Prostate gland (tissue), 2 donors: ENCODE data around the gene SLC46A1. TPM values are rescaled to one million over a fixed set of nuclear protein-coding genes. Genes with fewer than 3 reads are reported as not detected.

Experiments
- DNase-seq: peaks from one replicate; pipeline ENCODE4 v3.0.0-alpha.2; 2019; ENCODE audit warnings: low spot score
- H3K27ac ChIP-seq, 2 donors: fragments of 200-600 bp; sonication (generic); 2 replicates each; pipeline ENCODE4 v1.5.1; 2017 to 2019
- H3K27me3 ChIP-seq: fragments of 200-600 bp; sonication (generic); replicated peaks from 2 replicates; pipeline ENCODE4 v1.5.1; 2019; ENCODE audit not compliant: insufficient read depth
- H3K36me3 ChIP-seq, 2 donors: fragments of 200-600 bp; sonication (generic); 1 replicate in 1 of 2; 2 replicates in 1 of 2; pipeline versions ENCODE4 v1.5.1 to v1.8.1; 2017 to 2019
- H3K4me1 ChIP-seq: fragments of 200-600 bp; sonication (generic); replicated peaks from 2 replicates; pipeline ENCODE4 v1.5.1; 2019
- H3K4me3 ChIP-seq, 2 donors: fragments of 200-600 bp; sonication (generic); 2 replicates each; pipeline ENCODE4 v1.5.1; 2017 to 2019
- H3K9me3 ChIP-seq: fragments of 200-600 bp; sonication (generic); 2 replicates; pipeline ENCODE4 v1.5.1; 2017
- CTCF ChIP-seq, 4 experiments: fragments of 200-600 bp in 2 of 4; fragments of 450-650 bp in 2 of 4; sonication (generic) in 2 of 4; IDR thresholded peaks; 1 replicate in 3 of 4; 2 replicates in 1 of 4; pipeline ENCODE4 v1.5.1; 2016 to 2019; ENCODE audit warnings: antibody characterized with exemption in 4 of 4, mild to moderate bottlenecking in 2 of 4, moderate library complexity in 2 of 4
- POLR2A ChIP-seq: fragments of 450-650 bp; IDR thresholded peaks from one replicate; pipeline ENCODE4 v1.6.1; 2016; ENCODE audit warnings: antibody characterized with exemption, mild to moderate bottlenecking
- POLR2AphosphoS5 ChIP-seq: sonication (generic); formaldehyde crosslinking; IDR thresholded peaks from one replicate; pipeline ENCODE4 v1.6.1; 2017; ENCODE audit warnings: antibody characterized with exemption
- WGBS: methylation state at CpG from one replicate; pipeline ENCODE4 v1.1.5; 2018; 5-methylcytosine and 5-hydroxymethylcytosine counted together
- intact Hi-C: fragments of 100-400 bp; cut with DNase I; formaldehyde crosslinking; loops from one replicate; pipeline ENCODE4 v1.14.2; 2022
- total RNA-seq, 2 donors: library from RNA; depleted of rRNA; stranded (reverse); fragments of >200 nt; gene quantifications; one replicate each; pipeline ENCODE4 v1.1.0, GENCODE V29; 2016

The SLC46A1 gene
- total RNA-seq, 2 donors from 2014 or later: 14.9 to 20.1 TPM

- Histone ChIP-seq H3K36me3 (no peaks in the 10 kb centered on the region), H3K27ac (no peak overlapping the region), H3K27me3 (no peaks in the 10 kb centered on the region), H3K4me1 (no peaks in the 10 kb centered on the region), H3K9me3 (no peaks in the 10 kb centered on the region), H3K4me3 (no peak overlapping the region)
- intact Hi-C loops: no loop called here
- TF ChIP-seq POLR2AphosphoS5 (no peak), CTCF (IDR thresholded peaks at IDR 0.05) (no peak), POLR2A (no peak)
- 87% methylated on average over 23 of the region's 23 CpGs for WGBS
- no peak for DNase-seq
Observed at GRCh38 chr17:28368915-28369683, 36.9 kb downstream of the SLC46A1 start.

GRCh38 chr17:28368306-28368831, 37.6 kb downstream of the SLC46A1 start:
- no peaks in the 10 kb centered on the region for H3K9me3 ChIP-seq
- H3K36me3 ChIP-seq: no peaks in the 10 kb centered on the region
- no peak overlapping the region for H3K4me3 ChIP-seq
- no peak for TF ChIP-seq POLR2A
- no peaks in the 10 kb centered on the region for H3K27me3 ChIP-seq
- 85% methylated on average over 5 of the region's 5 CpGs for WGBS
- intact Hi-C loops: no loop called here
- no peak overlapping the region for H3K27ac ChIP-seq
- no peak for DNase-seq
- H3K4me1 ChIP-seq: no peaks in the 10 kb centered on the region

GRCh38 chr17:28367641-28368305, 38.2 kb downstream of the SLC46A1 start:
- no peaks in the 10 kb centered on the region for H3K36me3 ChIP-seq
- intact Hi-C loops: no loop called here
- no peaks in the 10 kb centered on the region for H3K4me1 ChIP-seq
- H3K9me3 ChIP-seq: no peaks in the 10 kb centered on the region
- DNase-seq: no peak
- no peak overlapping the region for H3K4me3 ChIP-seq
- no peaks in the 10 kb centered on the region for H3K27me3 ChIP-seq
- 79% methylated on average over 18 of the region's 21 CpGs for WGBS
- no peak overlapping the region for H3K27ac ChIP-seq
- no peak for TF ChIP-seq POLR2A
- no peak for TF ChIP-seq CTCF (IDR thresholded peaks at IDR 0.05)
- TF ChIP-seq POLR2AphosphoS5: no peak

GRCh38 chr17:28366605-28367004, 39.4 kb downstream of the SLC46A1 start:
- intact Hi-C loops: no loop called here
- 58% methylated on average over 1 of the region's 1 CpG for WGBS
- no peak overlapping the region for H3K27ac ChIP-seq

More at GRCh38 chr17:28366605-28367004, 39.4 kb downstream of the SLC46A1 start:
- H3K27me3 ChIP-seq: no peaks in the 10 kb centered on the region
- no peaks in the 10 kb centered on the region for H3K4me1 ChIP-seq
- DNase-seq: no peak
- TF ChIP-seq CTCF (IDR thresholded peaks at IDR 0.05): no peak
- TF ChIP-seq POLR2AphosphoS5: no peak
- no peak for TF ChIP-seq POLR2A
- no peak overlapping the region for H3K4me3 ChIP-seq
- no peaks in the 10 kb centered on the region for H3K9me3 ChIP-seq
- peaks cover 0 to under 1% of the 10 kb centered on the region in 2 donors for H3K36me3 ChIP-seq
